Mesenchymal stem cell (in vitro differentiated cells and primary cell): ENCODE measurements around the gene CLIC1.
A peak's percentile ranks its signal among the peaks of the same experiment; 100 is the strongest.

Experiments
- DNase-seq: peaks from one replicate; pipeline ENCODE4 v3.0.0-alpha.2; 2013
- H2AFZ ChIP-seq: one replicate; pipeline ENCODE4 v1.6.1; 2013; ENCODE audit warnings: low read depth, mild to moderate bottlenecking, control low read depth, inconsistent platforms, low read length, moderate library complexity
- H2AK5ac ChIP-seq: 2 replicates; pipeline ENCODE4 v1.6.1; 2013; ENCODE audit warnings: low read length, moderate library complexity, mild to moderate bottlenecking, inconsistent platforms; ENCODE audit not compliant: severe bottlenecking
- H2BK120ac ChIP-seq: one replicate; pipeline ENCODE4 v1.6.1; 2013; ENCODE audit warnings: low read depth, mild to moderate bottlenecking, inconsistent platforms, low read length, moderate library complexity
- H2BK12ac ChIP-seq, 2 experiments: one replicate each; pipeline ENCODE4 v1.6.1; 2013; ENCODE audit warnings: inconsistent platforms in 2 of 2, low read length in 2 of 2, mild to moderate bottlenecking in 2 of 2, moderate library complexity in 2 of 2, control low read depth in 1 of 2
- H2BK15ac ChIP-seq: one replicate; pipeline ENCODE4 v1.6.1; 2013; ENCODE audit warnings: mild to moderate bottlenecking, low read depth, inconsistent platforms; ENCODE audit not compliant: poor library complexity, severe bottlenecking
- H2BK5ac ChIP-seq: 2 replicates; pipeline ENCODE4 v1.6.1; 2013; ENCODE audit warnings: low read depth, mild to moderate bottlenecking, low read length, control low read depth, inconsistent platforms; ENCODE audit not compliant: poor library complexity, severe bottlenecking
- H3K14ac ChIP-seq, 2 experiments: one replicate each; pipeline ENCODE4 v1.6.1; 2013; ENCODE audit warnings: inconsistent platforms in 2 of 2, low read length in 2 of 2, control low read depth in 1 of 2, mild to moderate bottlenecking in 1 of 2, moderate library complexity in 1 of 2
- H3K18ac ChIP-seq, 2 experiments: one replicate each; pipeline ENCODE4 v1.6.1; 2013; ENCODE audit warnings: inconsistent platforms in 2 of 2, low read length in 2 of 2, control low read depth in 1 of 2, low read depth in 1 of 2, mild to moderate bottlenecking in 1 of 2
- H3K23ac ChIP-seq, 2 experiments: one replicate each; pipeline ENCODE4 v1.6.1; 2013; ENCODE audit warnings: inconsistent platforms in 2 of 2, low read length in 2 of 2, mild to moderate bottlenecking in 2 of 2, moderate library complexity in 2 of 2, control low read depth in 1 of 2
- H3K27ac ChIP-seq: 2 replicates; pipeline ENCODE4 v1.5.1; 2013; ENCODE audit warnings: mild to moderate bottlenecking, moderate library complexity, low read length, control low read depth, inconsistent platforms; ENCODE audit not compliant: poor library complexity, severe bottlenecking
- H3K27me3 ChIP-seq, 2 experiments: 2 replicates each; pipeline versions ENCODE4 v1.6.1 to v1.7.0; 2013; ENCODE audit warnings: low read length in 2 of 2, mild to moderate bottlenecking in 2 of 2, moderate library complexity in 2 of 2, control low read depth in 1 of 2, inconsistent platforms in 1 of 2; ENCODE audit not compliant: control insufficient read depth in 1 of 2, insufficient read depth in 1 of 2
- H3K36me3 ChIP-seq, 2 experiments: 2 replicates each; pipeline versions ENCODE4 v1.6.1 to v1.7.0; 2013; ENCODE audit warnings: low read length in 2 of 2, control low read depth in 1 of 2, inconsistent platforms in 1 of 2, low read depth in 1 of 2, mild to moderate bottlenecking in 1 of 2; ENCODE audit not compliant: insufficient read depth in 2 of 2, control insufficient read depth in 1 of 2
- H3K4ac ChIP-seq, 2 experiments: one replicate each; pipeline ENCODE4 v1.6.1; 2013; ENCODE audit warnings: inconsistent platforms in 2 of 2, low read length in 2 of 2, mild to moderate bottlenecking in 2 of 2, moderate library complexity in 2 of 2, control low read depth in 1 of 2, low read depth in 1 of 2
- H3K4me1 ChIP-seq: 2 replicates; pipeline ENCODE4 v1.6.1; 2013; ENCODE audit warnings: low read depth, low read length, control low read depth; ENCODE audit not compliant: control insufficient read depth, insufficient read depth
- H3K4me2 ChIP-seq: 2 replicates; pipeline ENCODE4 v1.6.1; 2013; ENCODE audit warnings: low read length, mild to moderate bottlenecking, inconsistent platforms; ENCODE audit not compliant: poor library complexity, severe bottlenecking
- H3K4me3 ChIP-seq, 2 experiments: 2 replicates each; pipeline versions ENCODE4 v1.5.1 to v1.7.0; 2013; ENCODE audit warnings: low read length in 2 of 2, mild to moderate bottlenecking in 2 of 2, control low read depth in 1 of 2, low read depth in 1 of 2; ENCODE audit not compliant: insufficient read depth in 1 of 2
- H3K79me1 ChIP-seq: replicated peaks from 2 replicates; pipeline ENCODE4 v1.6.1; 2013; ENCODE audit warnings: mild to moderate bottlenecking, control low read depth, low read length, inconsistent platforms; ENCODE audit not compliant: poor library complexity, severe bottlenecking
- H3K9ac ChIP-seq: 2 replicates; pipeline ENCODE4 v1.7.0; 2013; ENCODE audit warnings: mild to moderate bottlenecking, low read length, moderate library complexity
- H3K9me3 ChIP-seq: 2 replicates; pipeline ENCODE4 v1.7.0; 2013; ENCODE audit warnings: mild to moderate bottlenecking, low read length; ENCODE audit not compliant: control insufficient read depth
- H4K8ac ChIP-seq: one replicate; pipeline ENCODE4 v1.6.1; 2013; ENCODE audit warnings: inconsistent platforms, mild to moderate bottlenecking, low read length, moderate library complexity
- H4K91ac ChIP-seq: one replicate; pipeline ENCODE4 v1.6.1; 2013; ENCODE audit warnings: mild to moderate bottlenecking, low read length, inconsistent platforms
- WGBS: methylation state at CpG from one replicate; pipeline ENCODE4 v1.1.7; 2013; ENCODE audit warnings: mixed read lengths; 5-methylcytosine and 5-hydroxymethylcytosine counted together

Gene CLIC1

DNA sequence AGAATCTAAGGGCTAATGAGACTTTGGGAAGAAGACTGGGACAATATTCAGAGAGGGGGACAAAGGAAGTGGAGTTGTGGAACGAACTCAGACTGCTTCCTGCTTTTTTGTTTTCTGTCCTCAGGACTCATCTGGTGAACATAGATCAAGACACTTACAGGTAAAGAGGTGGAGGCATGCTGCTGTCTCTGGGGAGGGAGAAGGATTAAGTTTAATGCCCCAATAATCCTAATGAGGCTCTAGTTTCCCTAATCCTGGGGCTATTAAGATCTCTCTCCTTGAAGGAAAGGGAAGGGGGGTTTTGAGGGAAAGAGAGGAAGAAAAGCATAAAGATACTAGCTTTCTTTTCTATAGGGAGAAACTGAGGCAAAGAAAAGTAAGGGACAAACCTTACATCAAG, 8.1 kb upstream of the CLIC1 start:
- H3K27ac ChIP-seq: no peak overlapping the region
- no peak overlapping the region for H3K9ac ChIP-seq
- no peaks in the 10 kb centered on the region for H3K9me3 ChIP-seq
- H3K4me1 ChIP-seq: peaks cover 8% of the 10 kb centered on the region
- H3K27me3 ChIP-seq: no peaks in the 10 kb centered on the region
- H3K4me2 ChIP-seq: no peak overlapping the region
- no peak overlapping the region for H3K18ac ChIP-seq
- no peak overlapping the region for H2AFZ ChIP-seq
- no peak overlapping the region for H3K4ac ChIP-seq
- no peaks in the 10 kb centered on the region for H3K79me1 ChIP-seq
- no peak overlapping the region for H2BK15ac ChIP-seq
- H4K91ac ChIP-seq: no peak overlapping the region
- WGBS: 77% methylated on average over 1 of the region's 1 CpG
- no peak overlapping the region for H2BK12ac ChIP-seq
- DNase-seq: no peak
- H2AK5ac ChIP-seq: no peak overlapping the region
- peaks cover 0 to 43% of the 10 kb centered on the region in 2 experiments for H3K36me3 ChIP-seq
- no peak overlapping the region for H3K4me3 ChIP-seq
- H3K23ac ChIP-seq: no peak overlapping the region
- no peak overlapping the region for H4K8ac ChIP-seq
- H3K14ac ChIP-seq: no peak overlapping the region
- H2BK120ac ChIP-seq: no peak overlapping the region
- H2BK5ac ChIP-seq: no peak overlapping the region

DNA sequence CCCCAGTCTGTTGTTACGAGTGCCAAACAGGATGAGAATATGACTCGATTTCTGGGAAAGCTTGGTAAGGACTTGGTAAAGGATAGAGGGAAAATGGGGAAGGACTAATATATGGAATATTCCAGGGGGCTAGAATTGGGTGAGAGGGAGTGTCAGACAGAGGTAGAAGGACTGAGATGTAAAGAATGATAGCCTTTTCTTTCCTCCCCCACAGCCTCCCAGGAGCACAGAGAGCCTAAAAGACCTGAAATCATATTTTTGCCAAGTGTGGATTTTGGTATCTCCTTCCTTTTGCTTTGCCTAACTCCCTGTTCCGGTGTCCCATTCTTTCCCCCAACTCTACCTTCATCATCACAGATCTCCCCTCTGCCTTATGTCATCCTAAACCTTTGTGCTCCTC, 6.6 kb upstream of the CLIC1 start:
- Histone ChIP-seq H3K4me2 (no peak overlapping the region), H3K4me3 (no peak overlapping the region), H3K27ac (no peak overlapping the region), H4K8ac (no peak overlapping the region), H3K4me1 (peaks cover 21% of the 10 kb centered on the region), H2AK5ac (no peak overlapping the region), H3K27me3 (no peaks in the 10 kb centered on the region), H3K14ac (no peak overlapping the region), H2AFZ (no peak overlapping the region), H3K79me1 (no peaks in the 10 kb centered on the region), H2BK12ac (no peak overlapping the region), H4K91ac (no peak overlapping the region), H3K9ac (no peak overlapping the region), H3K36me3 (peaks cover 0 to 40% of the 10 kb centered on the region in 2 experiments), H3K4ac (no peak overlapping the region), H2BK15ac (no peak overlapping the region), H3K18ac (no peak overlapping the region), H3K9me3 (no peaks in the 10 kb centered on the region), H2BK5ac (no peak overlapping the region), H3K23ac (no peak overlapping the region), H2BK120ac (no peak overlapping the region)
- 97% methylated on average over 3 of the region's 3 CpGs for WGBS
- no peak for DNase-seq

GRCh38 chr6:31741815-31742214, 5.5 kb upstream of the CLIC1 start:
- Histone ChIP-seq H4K91ac (no peak overlapping the region), H4K8ac (no peak overlapping the region), H3K18ac (no peak overlapping the region), H3K4ac (no peak overlapping the region), H3K9me3 (no peaks in the 10 kb centered on the region), H2AK5ac (no peak overlapping the region), H3K9ac (no peak overlapping the region), H3K27me3 (no peaks in the 10 kb centered on the region), H3K4me2 (no peak overlapping the region), H2AFZ (no peak overlapping the region), H2BK15ac (no peak overlapping the region), H3K36me3 (peaks cover 0 to 32% of the 10 kb centered on the region in 2 experiments), H3K27ac (no peak overlapping the region), H2BK12ac (no peak overlapping the region), H2BK120ac (no peak overlapping the region), H3K23ac (no peak overlapping the region), H3K4me3 (no peak overlapping the region), H3K79me1 (peaks cover 2% of the 10 kb centered on the region), H2BK5ac (no peak overlapping the region), H3K4me1 (peaks cover 22% of the 10 kb centered on the region), H3K14ac (no peak overlapping the region)
- DNase-seq: no peak
- 94% methylated on average over 2 of the region's 2 CpGs for WGBS

DNA sequence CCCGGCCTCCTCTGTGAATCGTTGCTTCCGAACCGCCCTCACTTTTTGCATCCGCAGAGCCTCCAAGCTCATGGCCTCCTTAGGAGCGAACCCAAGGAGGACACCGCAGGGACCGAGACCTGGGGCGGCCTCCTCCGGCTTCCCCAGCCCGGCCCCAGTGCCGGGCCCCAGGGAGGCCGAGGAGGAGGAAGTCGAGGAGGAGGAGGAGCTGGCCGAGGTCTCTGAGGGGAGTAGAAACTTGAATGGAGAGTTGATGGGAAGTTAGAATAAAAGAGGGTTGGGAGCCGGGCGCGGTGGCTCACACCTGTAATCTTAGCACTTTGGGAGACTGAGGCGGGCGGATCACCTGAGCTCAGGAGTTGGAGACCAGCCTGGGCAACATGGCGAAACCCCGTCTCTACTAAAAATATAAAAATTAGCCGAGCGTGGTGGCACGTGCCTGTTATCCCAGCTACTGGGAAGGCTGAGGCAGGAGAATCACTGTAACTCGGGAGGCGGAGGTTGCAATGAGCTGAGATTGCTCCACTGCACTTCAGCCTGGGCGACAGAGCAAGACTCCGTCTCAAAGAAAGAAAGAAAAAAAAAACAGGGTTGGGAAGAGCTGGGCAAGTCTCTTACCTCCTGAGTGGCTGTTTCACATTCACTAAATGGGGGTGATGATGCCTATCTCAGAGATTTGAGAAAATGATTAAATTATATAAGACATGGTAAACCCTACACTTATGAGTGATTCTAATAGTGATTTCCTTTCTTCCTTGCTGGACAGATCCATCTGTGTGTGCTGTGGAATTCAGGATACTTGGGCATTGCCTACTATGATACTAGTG, 4.3 kb upstream of the CLIC1 start:
- Histone ChIP-seq H2AFZ (peak overlapping the region; percentile 46), H2BK5ac (no peak overlapping the region), H2BK15ac (no peak overlapping the region), H3K4me1 (peaks cover 24% of the 10 kb centered on the region), H3K18ac (peak overlapping the region in 1 of 2 experiments; percentile 86), H3K23ac (no peak overlapping the region), H3K14ac (no peak overlapping the region), H3K27me3 (no peaks in the 10 kb centered on the region), H3K79me1 (peaks cover 2% of the 10 kb centered on the region), H3K4me2 (peak overlapping the region; percentile 41), H4K8ac (no peak overlapping the region), H2BK12ac (peak overlapping the region in 1 of 2 experiments; percentile 37), H3K4me3 (peak overlapping the region; percentile 62 to 95), H3K27ac (no peak overlapping the region), H2AK5ac (no peak overlapping the region), H3K9me3 (no peaks in the 10 kb centered on the region), H4K91ac (no peak overlapping the region), H3K9ac (peak overlapping the region; percentile 90), H2BK120ac (no peak overlapping the region), H3K36me3 (peaks cover 0 to 32% of the 10 kb centered on the region in 2 experiments), H3K4ac (peak overlapping the region in 1 of 2 experiments; percentile 81)
- WGBS: 43% methylated on average over 29 of the region's 29 CpGs
- no peak for DNase-seq
